ENCODE data around the gene FFAR3. TPM values are rescaled to one million over a fixed set of nuclear protein-coding genes. Genes with fewer than 3 reads are reported as not detected.

FFAR3 gene
- total and polyA plus RNA-seq, 9 of the 15 experiments (the other 6 are each of a cell fraction or from before 2014, with no cell fraction given): not detected

DNA sequence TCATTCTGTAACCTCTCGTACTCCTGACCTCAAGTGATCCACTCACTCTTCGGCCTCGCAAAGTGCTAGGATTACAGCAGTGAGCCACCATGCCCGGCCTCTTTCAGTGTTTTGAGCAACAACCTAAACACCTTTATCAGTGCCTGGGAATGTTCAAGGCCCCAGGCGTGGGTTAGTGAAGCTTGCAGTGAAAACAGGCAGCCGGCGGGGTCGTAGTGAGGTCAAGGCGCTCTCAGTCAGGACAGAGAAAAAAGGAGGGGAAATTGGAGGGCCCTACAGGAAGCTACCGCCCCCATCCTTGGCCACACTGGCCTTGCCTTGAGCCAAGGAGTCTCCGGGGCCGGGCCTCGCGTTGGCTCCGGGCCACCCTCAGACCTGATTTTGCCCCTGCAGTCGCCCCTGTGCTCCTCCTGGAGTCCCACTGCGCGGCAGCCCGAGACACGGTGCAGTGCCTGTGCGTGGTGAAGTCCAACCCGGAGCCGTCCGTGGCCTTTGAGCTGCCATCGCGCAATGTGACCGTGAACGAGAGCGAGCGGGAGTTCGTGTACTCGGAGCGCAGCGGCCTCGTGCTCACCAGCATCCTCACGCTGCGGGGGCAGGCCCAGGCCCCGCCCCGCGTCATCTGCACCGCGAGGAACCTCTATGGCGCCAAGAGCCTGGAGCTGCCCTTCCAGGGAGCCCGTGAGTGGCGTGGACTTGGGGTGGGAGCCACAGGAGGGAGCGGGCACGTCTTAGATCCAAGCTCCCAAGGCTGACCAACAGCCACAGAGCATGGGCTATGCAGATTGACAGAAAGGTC, 48.6 kb upstream of the FFAR3 start (continued):
- TF ChIP-seq TCF7 (IDR thresholded peaks at IDR 0.05; ENCODE audit: borderline replicate concordance) (no peak), ZNF274 (IDR thresholded peaks at IDR 0.05; ENCODE audit: borderline replicate concordance, low read depth, low read length) (no peak), BRD4 (IDR thresholded peaks at IDR 0.05) (peak; percentile 52; the same call in 1 of the 2 replicates), ETS2 (tag; IDR thresholded peaks at IDR 0.05; ENCODE audit: borderline replicate concordance, poor library complexity, severe bottlenecking) (no peak), ZNF232 (CRISPR knock-in tag; IDR thresholded peaks at IDR 0.05) (no peak), TRIM28 (IDR thresholded peaks at IDR 0.05) (no peak), TOE1 (IDR thresholded peaks at IDR 0.05; ENCODE audit: borderline replicate concordance) (no peak), TOE1 (CRISPR knock-in tag; IDR thresholded peaks at IDR 0.05; ENCODE audit: borderline replicate concordance, low read depth) (no peak), ZNF431 (CRISPR knock-in tag; IDR thresholded peaks at IDR 0.05) (no peak), MXI1 (IDR thresholded peaks at IDR 0.05; ENCODE audit: low read depth, low read length) (no peak), ZNF41 (CRISPR knock-in tag; conservative IDR thresholded peaks at IDR 0.05) (0 out of 2 replicates have a peak, but pooled peaks have one; percentile 24), CHD1 (IDR thresholded peaks at IDR 0.05; ENCODE audit: low read length) (no peak), ZNF282 (CRISPR knock-in tag; IDR thresholded peaks at IDR 0.05) (no peak), EWSR1 (IDR thresholded peaks at IDR 0.05; ENCODE audit: borderline replicate concordance, low read depth, partially characterized antibody) (no peak), PCBP1 (IDR thresholded peaks at IDR 0.05; ENCODE audit: low read depth, low read length, poor library complexity, severe bottlenecking) (no peak), SNIP1 (IDR thresholded peaks at IDR 0.05; ENCODE audit: low read depth) (no peak)
- TF ChIP-seq, protein P1, sequence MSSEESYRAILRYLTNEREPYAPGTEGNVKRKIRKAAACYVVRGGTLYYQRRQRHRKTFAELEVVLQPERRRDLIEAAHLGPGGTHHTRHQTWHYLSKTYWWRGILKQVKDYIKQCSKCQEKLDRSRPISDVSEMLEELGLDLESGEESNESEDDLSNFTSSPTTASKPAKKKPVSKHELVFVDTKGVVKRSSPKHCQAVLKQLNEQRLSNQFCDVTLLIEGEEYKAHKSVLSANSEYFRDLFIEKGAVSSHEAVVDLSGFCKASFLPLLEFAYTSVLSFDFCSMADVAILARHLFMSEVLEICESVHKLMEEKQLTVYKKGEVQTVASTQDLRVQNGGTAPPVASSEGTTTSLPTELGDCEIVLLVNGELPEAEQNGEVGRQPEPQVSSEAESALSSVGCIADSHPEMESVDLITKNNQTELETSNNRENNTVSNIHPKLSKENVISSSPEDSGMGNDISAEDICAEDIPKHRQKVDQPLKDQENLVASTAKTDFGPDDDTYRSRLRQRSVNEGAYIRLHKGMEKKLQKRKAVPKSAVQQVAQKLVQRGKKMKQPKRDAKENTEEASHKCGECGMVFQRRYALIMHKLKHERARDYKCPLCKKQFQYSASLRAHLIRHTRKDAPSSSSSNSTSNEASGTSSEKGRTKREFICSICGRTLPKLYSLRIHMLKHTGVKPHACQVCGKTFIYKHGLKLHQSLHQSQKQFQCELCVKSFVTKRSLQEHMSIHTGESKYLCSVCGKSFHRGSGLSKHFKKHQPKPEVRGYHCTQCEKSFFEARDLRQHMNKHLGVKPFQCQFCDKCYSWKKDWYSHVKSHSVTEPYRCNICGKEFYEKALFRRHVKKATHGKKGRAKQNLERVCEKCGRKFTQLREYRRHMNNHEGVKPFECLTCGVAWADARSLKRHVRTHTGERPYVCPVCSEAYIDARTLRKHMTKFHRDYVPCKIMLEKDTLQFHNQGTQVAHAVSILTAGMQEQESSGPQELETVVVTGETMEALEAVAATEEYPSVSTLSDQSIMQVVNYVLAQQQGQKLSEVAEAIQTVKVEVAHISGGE (CRISPR knock-in tag; IDR thresholded peaks at IDR 0.05): peak in 1 of 3 experiments; percentile 81; a peak in 2 of 6 replicates
- TF ChIP-seq, protein P2, sequence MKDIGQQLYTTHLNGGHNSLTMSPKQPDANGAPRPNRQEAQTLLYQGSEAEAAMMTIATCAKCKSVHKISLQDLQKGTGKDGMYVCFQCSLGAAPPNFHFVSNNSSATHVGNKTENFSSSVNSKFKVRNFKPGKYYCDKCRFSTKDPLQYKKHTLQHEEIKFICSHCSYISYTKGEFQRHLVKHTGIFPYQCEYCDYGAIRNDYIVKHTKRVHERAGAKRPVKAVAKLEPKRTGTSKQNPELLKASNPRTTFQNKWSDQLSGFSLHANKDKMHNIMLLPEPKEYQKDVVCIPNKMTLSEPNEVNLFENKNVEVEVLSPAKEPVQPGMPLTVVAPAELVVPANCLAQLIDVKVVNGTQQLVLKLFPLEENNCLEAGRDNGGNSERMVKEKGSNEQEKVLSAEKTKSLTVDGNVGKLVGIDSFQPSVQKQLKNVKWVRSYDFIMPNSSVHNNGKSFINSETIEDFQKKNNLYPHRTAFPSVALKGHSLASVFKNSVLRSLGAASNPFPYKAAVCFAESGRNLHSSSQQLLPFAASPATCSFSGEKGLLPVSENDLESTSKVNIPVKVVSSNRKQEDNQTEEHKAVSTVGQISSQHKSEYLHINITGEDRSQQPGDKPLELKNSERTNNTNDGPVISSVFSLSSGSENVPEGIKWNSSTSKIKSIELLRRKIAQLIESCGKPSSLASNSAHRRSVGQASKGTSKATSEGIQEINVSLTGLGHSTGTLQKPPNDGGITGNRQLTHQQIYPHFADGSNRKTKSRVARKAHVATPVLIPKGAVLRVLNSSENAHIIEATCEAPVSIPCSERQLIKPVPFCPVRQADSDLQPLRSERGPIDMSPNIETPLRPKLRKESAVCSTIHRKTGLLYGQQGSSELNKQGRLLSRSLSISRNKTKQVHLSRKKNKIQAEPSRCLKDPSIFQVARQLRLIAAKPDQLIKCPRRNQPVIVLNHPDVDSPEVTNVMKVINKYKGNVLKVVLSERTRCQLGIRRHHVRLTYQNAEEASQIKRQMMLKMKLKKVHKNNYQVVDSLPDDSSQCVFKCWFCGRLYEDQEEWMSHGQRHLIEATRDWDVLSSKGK (CRISPR knock-in tag; IDR thresholded peaks at IDR 0.05): no peak
- TF ChIP-seq, protein P3, sequence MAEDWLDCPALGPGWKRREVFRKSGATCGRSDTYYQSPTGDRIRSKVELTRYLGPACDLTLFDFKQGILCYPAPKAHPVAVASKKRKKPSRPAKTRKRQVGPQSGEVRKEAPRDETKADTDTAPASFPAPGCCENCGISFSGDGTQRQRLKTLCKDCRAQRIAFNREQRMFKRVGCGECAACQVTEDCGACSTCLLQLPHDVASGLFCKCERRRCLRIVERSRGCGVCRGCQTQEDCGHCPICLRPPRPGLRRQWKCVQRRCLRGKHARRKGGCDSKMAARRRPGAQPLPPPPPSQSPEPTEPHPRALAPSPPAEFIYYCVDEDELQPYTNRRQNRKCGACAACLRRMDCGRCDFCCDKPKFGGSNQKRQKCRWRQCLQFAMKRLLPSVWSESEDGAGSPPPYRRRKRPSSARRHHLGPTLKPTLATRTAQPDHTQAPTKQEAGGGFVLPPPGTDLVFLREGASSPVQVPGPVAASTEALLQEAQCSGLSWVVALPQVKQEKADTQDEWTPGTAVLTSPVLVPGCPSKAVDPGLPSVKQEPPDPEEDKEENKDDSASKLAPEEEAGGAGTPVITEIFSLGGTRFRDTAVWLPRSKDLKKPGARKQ (CRISPR knock-in tag; IDR thresholded peaks at IDR 0.05): no peak; the same call in 1 of the 2 replicates
